Panc1 (cell line): Measurements from ENCODE around the gene SPR.

Experiments
- POLR2AphosphoS5 ChIP-seq: IDR thresholded peaks from 2 replicates; pipeline ENCODE4 v1.6.1; 2012; ENCODE audit warnings: mild to moderate bottlenecking, low read depth, low read length, moderate library complexity
- REST ChIP-seq, 2 experiments: IDR thresholded peaks; 2 replicates each; pipeline ENCODE4 v1.6.1; 2011 to 2012; ENCODE audit warnings: low read depth in 2 of 2, control low read depth in 1 of 2, low read length in 1 of 2, mild to moderate bottlenecking in 1 of 2, moderate library complexity in 1 of 2; ENCODE audit not compliant: insufficient read depth in 1 of 2

DNA sequence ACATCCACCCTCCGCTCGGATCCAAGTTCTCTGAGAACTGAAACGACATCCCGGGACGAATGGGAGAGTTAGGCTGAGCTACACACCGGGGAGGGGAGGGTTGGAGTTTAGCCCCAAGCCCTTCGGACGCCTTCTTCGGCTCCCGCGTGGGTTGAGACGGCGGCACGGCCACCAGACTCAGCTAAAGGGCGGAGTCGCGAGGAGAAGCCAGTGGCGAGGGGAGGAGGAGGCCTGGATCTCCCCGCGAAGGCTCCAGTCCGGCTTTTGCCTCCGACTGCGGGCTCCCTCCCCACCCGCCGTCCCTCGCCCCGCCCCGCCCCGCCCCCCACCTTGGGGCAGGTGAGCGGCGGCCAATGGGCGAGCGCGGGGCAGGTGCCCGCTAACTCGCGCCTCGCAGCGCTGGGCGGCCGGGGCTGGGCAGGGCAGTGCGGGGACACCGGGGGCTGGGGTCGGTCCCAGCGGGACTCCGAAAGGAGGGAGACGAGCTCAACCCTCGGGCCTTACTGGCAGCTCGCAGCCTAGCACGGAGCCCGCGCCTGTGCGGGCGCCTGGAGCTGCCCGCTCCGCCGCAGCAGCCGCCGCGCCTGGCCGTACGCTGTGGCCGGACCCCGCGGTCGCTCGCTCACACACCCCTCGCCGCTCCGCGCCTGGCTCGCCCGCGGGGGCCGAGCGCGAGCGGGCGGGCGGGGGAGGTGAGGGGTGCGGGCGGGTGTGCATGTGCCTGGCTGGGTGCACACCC, 30.1 kb downstream of the SPR start, which contains the start of gene EMX1:
- TF ChIP-seq POLR2AphosphoS5 (no peak), REST (IDR thresholded peaks at IDR 0.05; ENCODE audit: insufficient read depth in 1 of 2, low read depth in 2 of 2, low read length in 1 of 2) (no peak)
